Sigmoid colon (tissue), 7 donors: Measurements from ENCODE around the gene CLDND2. TPM values are rescaled to one million over a fixed set of nuclear protein-coding genes. Genes with fewer than 3 reads are reported as not detected.

Experiments
- DNase-seq: peaks from one replicate; pipeline ENCODE4 v3.0.0-alpha.2; 2019
- H3K27ac ChIP-seq, 4 donors: fragments of 200-600 bp; sonication (generic); one replicate each; pipeline ENCODE4 v1.5.1; 2016 to 2019; ENCODE audit warnings: mild to moderate bottlenecking in 1 of 4
- H3K27me3 ChIP-seq, 3 donors: fragments of 200-600 bp; sonication (generic); one replicate each; pipeline ENCODE4 v1.5.1; 2019; ENCODE audit warnings: mild to moderate bottlenecking in 1 of 3
- H3K36me3 ChIP-seq, 4 donors: fragments of 200-600 bp; sonication (generic); one replicate each; pipeline ENCODE4 v1.5.1; 2016 to 2019
- H3K4me1 ChIP-seq, 4 donors: fragments of 200-600 bp; sonication (generic); one replicate each; pipeline ENCODE4 v1.5.1; 2017 to 2019
- H3K4me3 ChIP-seq, 4 donors: fragments of 200-600 bp; sonication (generic); one replicate each; pipeline ENCODE4 v1.5.1; 2017 to 2019; ENCODE audit warnings: mild to moderate bottlenecking in 2 of 4, moderate library complexity in 1 of 4
- H3K9me3 ChIP-seq, 4 donors: fragments of 200-600 bp in 3 of 4; sonication (generic) in 3 of 4; one replicate each; pipeline versions ENCODE4 v1.5.1 to v1.6.1; 2013 to 2019
- CTCF ChIP-seq, 4 experiments: fragments of 450-650 bp in 3 of 4; fragments of 200-600 bp in 1 of 4; IDR thresholded peaks; one replicate each; pipeline ENCODE4 v1.5.1; 2016 to 2019; ENCODE audit warnings: antibody characterized with exemption in 4 of 4, mild to moderate bottlenecking in 3 of 4, moderate library complexity in 2 of 4
- EP300 ChIP-seq, 4 donors: sonication (generic); formaldehyde crosslinking; IDR thresholded peaks; one replicate each; pipeline ENCODE4 v1.6.1; 2017; ENCODE audit warnings: antibody characterized with exemption in 4 of 4
- POLR2A ChIP-seq, 2 donors: fragments of 450-650 bp; IDR thresholded peaks; one replicate each; pipeline ENCODE4 v1.6.1; 2016; ENCODE audit warnings: antibody characterized with exemption in 2 of 2, mild to moderate bottlenecking in 2 of 2, moderate library complexity in 2 of 2
- POLR2AphosphoS5 ChIP-seq, 4 donors: sonication (generic); formaldehyde crosslinking; IDR thresholded peaks; one replicate each; pipeline ENCODE4 v1.6.1; 2017; ENCODE audit warnings: antibody characterized with exemption in 4 of 4
- WGBS, 2 donors: extraction: QIAGEN DNeasy Blood & Tissue Kit; methylation state at CpG; one replicate each; pipeline ENCODE4 v1.1.7; 2013; 5-methylcytosine and 5-hydroxymethylcytosine counted together
- intact Hi-C: fragments of 100-400 bp; cut with DNase I; formaldehyde crosslinking; loops from one replicate; pipeline ENCODE4 v1.15.1; 2023
- polyA plus RNA-seq, 3 donors: library from polyadenylated mRNA; stranded (reverse); fragments of 200-250 nt; gene quantifications; one replicate each; pipeline ENCODE4 v1.2.3, GENCODE V29; 2013
- total RNA-seq, 4 donors: library from RNA; depleted of rRNA; stranded (reverse); fragments of >200 nt; gene quantifications; one replicate each; pipeline ENCODE4 v1.1.0, GENCODE V29; 2016
- donor health status: healthy with polysubstance abuse.
- donor health status: Bipolar disorder and iron deficiency.
- donor health status: healthy.

Gene CLDND2
- total and polyA plus RNA-seq, 7 donors = 0.35 to 3.6 TPM; not detected in 5

DNA sequence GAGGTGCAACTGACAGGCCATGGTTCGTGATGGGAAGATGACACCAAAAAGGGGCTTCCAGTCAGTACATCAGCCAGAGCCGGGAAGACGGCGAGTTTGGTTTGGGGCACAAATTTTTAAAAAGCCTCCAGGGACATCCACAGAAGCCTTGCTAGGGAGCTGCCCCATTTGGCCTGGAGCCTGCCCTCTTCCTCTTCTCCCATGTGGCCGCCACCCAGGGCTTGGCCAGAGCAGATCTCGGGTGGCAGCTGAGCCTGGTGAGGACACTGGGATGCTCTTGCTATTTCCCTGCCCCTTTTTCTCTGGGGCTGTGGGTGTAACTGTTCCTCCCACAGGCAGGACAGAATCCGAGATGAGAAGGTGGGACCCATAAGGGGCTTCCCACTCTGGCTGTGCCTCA lies 10.9 kb downstream of the CLDND2 start:
- H3K27me3 ChIP-seq = no peaks in the 10 kb centered on the region
- H3K9me3 ChIP-seq = no peaks in the 10 kb centered on the region
- DNase-seq = no peak
- H3K4me1 ChIP-seq = peaks cover 0 to 10% (median 2%) of the 10 kb centered on the region in 4 donors
- no peak overlapping the region for H3K27ac ChIP-seq
- TF ChIP-seq POLR2AphosphoS5 (IDR thresholded peaks at IDR 0.05) (no peak), CTCF (IDR thresholded peaks at IDR 0.05) (no peak), POLR2A (IDR thresholded peaks at IDR 0.05) (no peak), EP300 (IDR thresholded peaks at IDR 0.05) (no peak)
- WGBS, 2 donors = 90 to 91% methylated on average over 7 of the region's 7 CpGs
- H3K36me3 ChIP-seq = peaks cover 0 to under 1% (median 0%) of the 10 kb centered on the region in 4 donors
- H3K4me3 ChIP-seq = no peak overlapping the region
- intact Hi-C loops = no loop called here

DNA sequence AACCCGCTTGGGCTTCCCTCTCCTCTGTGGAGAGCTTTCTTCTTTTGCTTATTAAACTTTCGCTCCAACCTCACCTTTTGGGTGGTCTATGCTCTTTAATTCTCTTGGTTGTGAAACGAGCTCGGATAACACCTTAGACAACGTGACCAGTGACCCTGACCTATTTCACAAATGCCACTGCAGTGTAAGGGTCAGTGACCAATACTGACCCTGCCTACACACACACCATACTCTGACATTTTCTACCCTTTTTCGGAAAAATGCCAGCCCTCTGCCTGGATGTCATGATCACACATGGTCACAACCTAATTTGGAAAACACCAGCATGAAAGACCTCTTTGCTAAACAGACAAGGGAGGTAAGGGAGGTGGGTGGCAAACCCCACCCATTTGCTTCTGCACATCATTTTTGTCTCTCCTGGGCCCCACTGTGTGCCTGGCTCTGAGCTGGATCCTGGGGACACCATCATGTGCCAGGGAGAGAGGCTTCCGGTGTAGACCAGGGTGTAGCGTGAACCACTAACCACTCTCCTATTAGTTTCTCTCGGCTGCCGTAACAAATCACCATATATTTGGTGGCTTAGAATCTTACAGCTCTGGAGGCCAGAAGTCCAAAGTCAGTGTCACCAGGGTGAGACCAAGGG lies 12.5 kb downstream of the CLDND2 start:
- TF ChIP-seq EP300 (IDR thresholded peaks at IDR 0.05) (no peak), POLR2AphosphoS5 (IDR thresholded peaks at IDR 0.05) (no peak), POLR2A (IDR thresholded peaks at IDR 0.05) (no peak), CTCF (IDR thresholded peaks at IDR 0.05) (no peak)
- no peak overlapping the region for H3K27ac ChIP-seq
- DNase-seq = no peak
- intact Hi-C loops = no loop called here
- peaks cover 0 to 16% (median 6%) of the 10 kb centered on the region in 4 donors for H3K36me3 ChIP-seq
- WGBS, 2 donors = 96% methylated on average over 10 of the region's 10 CpGs
- no peaks in the 10 kb centered on the region for H3K27me3 ChIP-seq
- no peaks in the 10 kb centered on the region for H3K4me1 ChIP-seq
- no peak overlapping the region for H3K4me3 ChIP-seq
- no peaks in the 10 kb centered on the region for H3K9me3 ChIP-seq

DNA sequence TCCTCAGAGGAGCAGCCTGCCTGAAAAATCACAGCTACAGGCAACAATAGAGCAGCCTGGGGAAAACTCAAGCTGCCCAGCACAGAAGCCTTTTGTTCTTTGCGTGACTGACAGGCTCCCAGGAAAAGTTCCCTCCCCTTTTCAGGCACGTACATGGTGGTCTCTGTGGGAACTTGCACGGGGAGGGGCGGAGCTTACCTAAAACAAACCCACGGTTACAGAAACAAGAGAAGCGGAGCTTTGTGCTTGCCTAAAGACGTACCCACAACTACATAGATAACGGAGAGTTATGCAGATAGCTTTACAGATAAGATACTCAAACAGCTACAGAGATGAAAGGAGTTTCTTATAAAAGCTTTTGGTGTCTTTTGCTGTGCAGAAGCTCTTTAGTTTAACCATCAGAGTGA lies 14.1 kb downstream of the CLDND2 start:
- peaks cover 0 to 27% (median 8%) of the 10 kb centered on the region in 4 donors for H3K36me3 ChIP-seq
- TF ChIP-seq POLR2A (IDR thresholded peaks at IDR 0.05) (no peak), CTCF (IDR thresholded peaks at IDR 0.05) (no peak), EP300 (IDR thresholded peaks at IDR 0.05) (no peak), POLR2AphosphoS5 (IDR thresholded peaks at IDR 0.05) (no peak)
- intact Hi-C loops = no loop called here
- H3K9me3 ChIP-seq = no peaks in the 10 kb centered on the region
- no peak overlapping the region for H3K27ac ChIP-seq
- no peak for DNase-seq
- no peak overlapping the region for H3K4me3 ChIP-seq
- no peaks in the 10 kb centered on the region for H3K4me1 ChIP-seq
- no peaks in the 10 kb centered on the region for H3K27me3 ChIP-seq
- WGBS, 2 donors = 66 to 74% methylated on average over 8 of the region's 8 CpGs

- Histone ChIP-seq H3K27me3 (no peaks in the 10 kb centered on the region), H3K36me3 (peaks cover 0 to 31% (median 8%) of the 10 kb centered on the region in 4 donors), H3K27ac (no peak overlapping the region), H3K9me3 (no peaks in the 10 kb centered on the region), H3K4me3 (no peak overlapping the region), H3K4me1 (no peaks in the 10 kb centered on the region)
- no peak for DNase-seq
- intact Hi-C loops = no loop called here
- TF ChIP-seq EP300 (IDR thresholded peaks at IDR 0.05) = no peak
- TF ChIP-seq POLR2AphosphoS5 (IDR thresholded peaks at IDR 0.05) = no peak
- TF ChIP-seq POLR2A (IDR thresholded peaks at IDR 0.05) = no peak
- TF ChIP-seq CTCF (IDR thresholded peaks at IDR 0.05) = no peak
- WGBS, 2 donors = 82 to 89% methylated on average over 12 of the region's 12 CpGs
These were observed 14.6 kb downstream of the CLDND2 start for GRCh38 chr19:51354103-51354741.
